Omental fat pad (tissue), 4 donors: ENCODE measurements around the gene PKM. TPM values are rescaled to one million over a fixed set of nuclear protein-coding genes. Genes with fewer than 3 reads are reported as not detected.

Experiments used
- ATAC-seq: fragments of 150-250 bp; one replicate; pipeline ENCODE4 v1.9.1; 2016; ENCODE audit warnings: mild to moderate bottlenecking, moderate library complexity; ENCODE audit not compliant: low FRiP score
- DNase-seq: peaks from one replicate; pipeline ENCODE4 v3.0.0-alpha.2; 2019; ENCODE audit warnings: low spot score
- CTCF ChIP-seq, 3 donors: fragments of 450-650 bp; IDR thresholded peaks; one replicate each; pipeline ENCODE4 v1.5.1; 2016 to 2017; ENCODE audit warnings: antibody characterized with exemption in 3 of 3, mild to moderate bottlenecking in 3 of 3, moderate library complexity in 2 of 3
- total RNA-seq, 4 donors: library from RNA; depleted of rRNA; stranded (reverse); fragments of >200 nt; gene quantifications; one replicate each; pipeline ENCODE4 v1.1.0, GENCODE V29; 2016

The PKM gene
- total RNA-seq, 4 donors from 2014 or later, result 200 to 534 (median 205) TPM

DNA sequence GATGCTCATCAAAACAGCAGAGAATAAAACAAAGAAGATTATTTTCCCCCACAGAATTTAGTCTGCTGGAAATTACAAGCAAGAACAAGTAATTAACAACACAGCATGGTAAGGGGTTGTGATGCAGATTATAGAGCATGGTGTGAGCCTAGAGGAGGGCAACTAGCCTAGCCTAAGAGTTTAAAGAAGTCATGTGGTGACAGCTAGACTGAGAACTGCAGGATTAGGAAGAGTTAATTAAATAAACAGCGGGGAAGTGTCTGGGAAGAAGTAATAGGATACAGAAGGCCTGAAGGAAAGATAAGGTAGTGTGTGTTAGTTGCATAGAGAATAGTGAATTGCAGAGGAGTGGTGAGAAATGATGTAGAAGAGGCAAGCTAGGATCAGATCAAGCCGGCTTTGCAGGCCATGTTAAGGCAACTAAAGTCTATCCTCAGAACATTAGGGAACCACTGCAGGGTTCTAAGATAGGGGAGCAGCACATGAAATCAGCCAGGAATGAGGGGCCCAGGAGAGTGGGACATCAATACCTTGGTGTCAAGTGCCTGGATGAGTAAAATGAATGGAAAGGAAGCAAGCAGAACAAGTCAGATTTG lies 11.9 kb upstream of the PKM start:
- ATAC-seq, result no peak
- no peak for TF ChIP-seq CTCF (IDR thresholded peaks at IDR 0.05)
- no peak for DNase-seq

DNA sequence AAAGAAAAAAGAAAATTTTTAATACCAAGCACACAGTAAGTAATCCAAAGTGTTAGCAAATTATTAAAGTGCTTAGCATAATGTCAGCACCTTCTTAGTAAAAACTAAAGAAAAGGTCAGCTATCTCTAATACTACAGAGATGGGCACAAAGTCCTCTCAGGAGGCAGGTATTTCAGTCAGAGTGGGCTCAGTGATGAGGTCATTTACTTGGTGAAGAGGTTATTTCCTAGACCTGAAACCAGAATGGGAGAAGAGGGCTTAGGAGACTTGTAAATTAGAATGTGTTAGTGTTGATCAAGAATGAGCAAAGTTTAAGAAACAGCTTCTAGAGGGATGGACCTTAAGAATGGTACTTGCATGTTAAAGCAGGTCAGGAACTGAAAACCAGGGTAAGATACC lies 8.7 kb upstream of the PKM start:
- DNase-seq, result no peak
- ATAC-seq, result no peak
- no peak for TF ChIP-seq CTCF (IDR thresholded peaks at IDR 0.05)

DNA sequence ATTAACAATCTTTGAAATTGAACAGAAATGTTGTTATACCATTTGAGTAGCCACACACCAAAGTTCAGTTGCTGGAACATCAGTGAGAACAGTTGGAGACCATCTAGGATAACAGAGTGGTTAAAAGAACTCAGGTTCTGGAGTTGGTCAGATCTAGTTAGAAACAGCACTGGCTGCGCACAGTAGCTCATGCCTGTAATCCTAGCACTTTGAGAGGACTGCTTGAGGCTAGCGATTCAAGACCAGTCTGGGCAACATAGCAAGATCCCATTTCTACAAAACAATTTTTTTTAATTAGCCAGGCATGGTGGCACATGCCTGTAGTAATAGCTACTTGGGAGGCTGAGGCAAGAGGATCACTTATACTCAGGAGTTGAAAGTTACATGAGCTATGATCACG lies 7.6 kb upstream of the PKM start:
- TF ChIP-seq CTCF (IDR thresholded peaks at IDR 0.05), result no peak
- no peak for ATAC-seq

GRCh38 chr15:72237853-72238224 lies 6.8 kb upstream of the PKM start:
- DNase-seq, result no peak
- TF ChIP-seq CTCF (IDR thresholded peaks at IDR 0.05), result no peak
- ATAC-seq, result peak; percentile 14

More for the DNA sequence above, 7.6 kb upstream of the PKM start:
- DNase-seq, result no peak

GRCh38 chr15:72237029-72237852 lies 6.3 kb upstream of the PKM start:
- TF ChIP-seq CTCF (IDR thresholded peaks at IDR 0.05), result no peak
- ATAC-seq (peak; percentile 94), DNase-seq (peak; percentile 89)

GRCh38 chr15:72236381-72237003 lies 5.5 kb upstream of the PKM start:
- DNase-seq (no peak), ATAC-seq (no peak)
- no peak for TF ChIP-seq CTCF (IDR thresholded peaks at IDR 0.05)
